Measurements from ENCODE around the gene RNF11. TPM values are rescaled to one million over a fixed set of nuclear protein-coding genes. Genes with fewer than 3 reads are reported as not detected.

RNF11 gene
- total RNA-seq, 2 donors from 2014 or later = 75.1 to 81.5 TPM

DNA sequence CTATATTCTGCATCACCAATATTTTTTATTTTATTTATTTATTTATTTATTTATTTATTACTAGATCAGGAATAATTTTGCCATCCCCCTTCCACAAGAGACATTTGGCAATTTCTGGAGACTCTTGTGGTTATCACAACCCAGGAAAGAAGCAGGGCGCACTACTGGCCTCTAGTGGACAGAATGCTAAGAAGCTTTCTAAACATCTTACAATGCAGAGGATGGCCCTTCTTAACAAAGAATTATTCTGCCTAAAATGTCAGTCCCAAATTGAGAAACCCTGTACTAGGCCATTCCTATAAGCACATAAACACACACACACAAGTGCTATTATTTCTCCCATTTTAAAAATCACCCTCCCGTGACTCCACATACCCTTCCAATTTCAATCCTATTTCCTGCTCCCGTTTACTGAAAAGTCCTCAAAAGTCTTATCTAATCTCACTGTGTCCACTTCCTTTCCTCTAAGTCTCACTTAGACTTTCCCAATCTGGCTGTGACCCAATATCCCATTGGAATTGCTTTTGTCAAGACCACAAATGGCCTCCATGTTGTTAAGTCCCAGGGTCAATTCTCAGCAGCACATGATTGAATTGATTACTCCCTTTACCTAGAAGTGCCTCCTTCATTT is 43.7 kb upstream of the RNF11 start:
- H3K27me3 ChIP-seq (replicated peaks; ENCODE audit: insufficient read depth) = no peaks in the 10 kb centered on the region
- H3K4me3 ChIP-seq = no peak overlapping the region
- WGBS = 49% methylated on average over 3 of the region's 3 CpGs
- no peak overlapping the region for H3K27ac ChIP-seq
- no peaks in the 10 kb centered on the region for H3K9me3 ChIP-seq
- no peaks in the 10 kb centered on the region for H3K4me1 ChIP-seq (replicated peaks)
- TF ChIP-seq POLR2AphosphoS5 (IDR thresholded peaks at IDR 0.05) (peak; percentile 34), CTCF (IDR thresholded peaks at IDR 0.05) (peak; percentile 31 to 60 (median 56)), POLR2A (IDR thresholded peaks at IDR 0.05) (no peak)
- peak; percentile 57 for DNase-seq (ENCODE audit: low spot score)
- no peaks in the 10 kb centered on the region for H3K36me3 ChIP-seq
- intact Hi-C loops (cut with DNase I) = loop anchor here (5.0 kb wide), 2 partner anchors 105 to 420 kb away; no protein-coding TSS in a partner anchor

DNA sequence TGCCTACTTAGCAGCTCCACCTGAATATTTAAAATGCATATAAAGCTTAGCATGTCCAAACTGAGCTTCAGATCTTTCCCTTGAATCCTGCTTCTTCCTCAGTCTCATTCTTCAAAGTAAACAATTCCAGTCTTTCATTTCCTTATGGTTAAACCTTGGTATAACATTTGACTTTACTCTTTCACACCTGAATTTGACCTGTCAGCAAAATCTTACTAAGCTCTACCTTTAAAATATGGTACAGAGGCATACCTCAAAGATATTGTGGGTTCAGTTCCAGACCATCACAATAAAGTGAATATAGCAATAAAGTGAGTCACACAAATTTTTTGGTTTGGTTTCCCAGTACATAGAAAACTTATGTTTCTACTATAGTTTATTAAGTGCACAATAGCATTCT is 42.5 kb upstream of the RNF11 start:
- intact Hi-C loops (cut with DNase I) = loop anchor here (5.0 kb wide), 2 partner anchors 104 to 421 kb away; no protein-coding TSS in a partner anchor
- Histone ChIP-seq H3K36me3 (no peaks in the 10 kb centered on the region), H3K4me3 (no peak overlapping the region), H3K4me1 (replicated peaks) (no peaks in the 10 kb centered on the region), H3K27ac (no peak overlapping the region), H3K9me3 (no peaks in the 10 kb centered on the region), H3K27me3 (replicated peaks; ENCODE audit: insufficient read depth) (no peaks in the 10 kb centered on the region)
- DNase-seq (ENCODE audit: low spot score) = no peak
- TF ChIP-seq POLR2A (IDR thresholded peaks at IDR 0.05) (no peak), POLR2AphosphoS5 (IDR thresholded peaks at IDR 0.05) (no peak), CTCF (IDR thresholded peaks at IDR 0.05) (no peak)

DNA sequence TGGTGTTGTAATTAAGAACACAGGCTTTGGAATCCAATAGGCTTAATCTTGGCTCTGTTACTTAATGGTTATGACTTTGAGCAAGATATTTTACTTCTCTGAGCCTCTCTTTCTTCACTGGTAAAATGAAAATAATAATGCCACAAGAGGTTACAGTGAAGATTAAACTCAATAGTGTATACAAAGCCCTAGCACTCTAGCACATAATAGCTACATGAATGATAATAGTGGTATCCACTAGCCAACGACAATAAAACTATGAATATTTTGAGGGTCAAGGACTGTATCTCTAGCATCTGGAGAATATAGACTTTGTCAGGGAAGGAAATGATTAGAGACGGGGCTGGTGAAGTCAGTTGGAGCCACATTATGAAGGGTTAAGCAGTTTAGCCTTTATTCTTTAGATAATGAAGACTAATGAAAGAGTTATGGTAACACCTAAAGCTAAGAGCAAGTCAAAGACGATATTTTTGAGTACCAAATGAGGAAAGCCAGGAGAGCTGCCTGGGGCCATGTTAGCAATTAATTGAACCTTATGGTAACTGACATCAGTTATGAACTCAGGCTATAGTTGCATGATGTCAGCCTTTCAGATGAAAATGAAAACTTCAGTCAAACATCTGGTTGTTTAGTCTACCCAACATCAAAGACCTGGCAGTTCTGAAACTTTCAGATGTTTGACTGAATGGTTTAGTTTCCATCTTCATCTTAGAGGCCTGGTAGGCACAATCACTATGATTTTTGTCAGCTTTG is 32.8 kb upstream of the RNF11 start:
- no peaks in the 10 kb centered on the region for H3K36me3 ChIP-seq
- no peaks in the 10 kb centered on the region for H3K9me3 ChIP-seq
- no peaks in the 10 kb centered on the region for H3K4me1 ChIP-seq (replicated peaks)
- intact Hi-C loops (cut with DNase I) = no loop called here
- no peaks in the 10 kb centered on the region for H3K27me3 ChIP-seq (replicated peaks; ENCODE audit: insufficient read depth)
- no peak overlapping the region for H3K27ac ChIP-seq
- no peak for DNase-seq (ENCODE audit: low spot score)
- TF ChIP-seq CTCF (IDR thresholded peaks at IDR 0.05) (no peak), POLR2A (IDR thresholded peaks at IDR 0.05) (no peak), POLR2AphosphoS5 (IDR thresholded peaks at IDR 0.05) (no peak)
- no peak overlapping the region for H3K4me3 ChIP-seq
- 87% methylated on average over 3 of the region's 3 CpGs for WGBS

DNA sequence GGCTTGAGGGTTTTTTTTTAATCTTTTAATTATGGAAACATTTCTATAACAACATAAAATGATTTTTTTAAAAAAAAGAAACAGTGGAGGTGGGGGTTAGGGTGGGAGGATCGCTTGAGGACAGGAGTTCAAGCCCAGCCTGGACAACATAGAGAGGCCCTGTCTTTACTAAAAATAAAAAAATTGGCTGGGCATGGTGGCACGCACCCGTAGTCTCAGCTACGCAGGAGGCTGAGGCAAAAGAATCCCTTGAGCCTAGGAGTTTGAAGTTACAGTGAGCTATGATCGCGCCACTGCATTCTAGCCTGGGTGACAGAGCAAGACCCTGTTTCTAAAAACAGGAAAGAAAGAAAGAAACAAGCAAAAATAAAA is 32.2 kb upstream of the RNF11 start:
- 96% methylated on average over 6 of the region's 6 CpGs for WGBS
- Histone ChIP-seq H3K4me1 (replicated peaks) (no peaks in the 10 kb centered on the region), H3K27ac (no peak overlapping the region), H3K27me3 (replicated peaks; ENCODE audit: insufficient read depth) (no peaks in the 10 kb centered on the region), H3K9me3 (no peaks in the 10 kb centered on the region), H3K36me3 (no peaks in the 10 kb centered on the region), H3K4me3 (no peak overlapping the region)
- TF ChIP-seq POLR2AphosphoS5 (IDR thresholded peaks at IDR 0.05) (no peak), POLR2A (IDR thresholded peaks at IDR 0.05) (no peak), CTCF (IDR thresholded peaks at IDR 0.05) (no peak)
- intact Hi-C loops (cut with DNase I) = no loop called here
- no peak for DNase-seq (ENCODE audit: low spot score)

DNA sequence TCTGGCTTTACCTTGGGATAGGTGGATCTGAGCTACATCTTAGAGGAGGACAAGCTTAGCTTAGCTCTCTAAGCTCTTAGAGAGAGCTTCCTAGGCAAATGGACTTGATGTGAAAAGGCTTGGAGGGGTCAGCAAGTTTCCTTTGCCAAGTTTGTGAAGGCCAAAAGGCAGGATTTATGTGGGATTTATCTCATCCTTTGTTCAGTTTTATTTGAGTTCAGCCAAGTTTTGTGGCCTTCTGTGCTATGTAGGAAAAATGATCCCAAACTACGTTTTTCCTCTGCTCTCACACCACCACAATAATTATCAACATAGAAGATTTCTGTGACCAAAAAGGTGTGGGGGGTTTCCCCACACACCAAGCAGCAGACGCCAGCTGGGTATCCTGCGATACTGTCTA is 26.0 kb upstream of the RNF11 start:
- 63% methylated on average over 3 of the region's 3 CpGs for WGBS
- no peaks in the 10 kb centered on the region for H3K27me3 ChIP-seq (replicated peaks; ENCODE audit: insufficient read depth)
- H3K4me3 ChIP-seq = no peak overlapping the region
- H3K9me3 ChIP-seq = no peaks in the 10 kb centered on the region
- H3K27ac ChIP-seq = no peak overlapping the region
- no peaks in the 10 kb centered on the region for H3K36me3 ChIP-seq
- DNase-seq (ENCODE audit: low spot score) = no peak
- intact Hi-C loops (cut with DNase I) = no loop called here
- no peaks in the 10 kb centered on the region for H3K4me1 ChIP-seq (replicated peaks)
- TF ChIP-seq POLR2AphosphoS5 (IDR thresholded peaks at IDR 0.05) = no peak
- no peak for TF ChIP-seq CTCF (IDR thresholded peaks at IDR 0.05)
- TF ChIP-seq POLR2A (IDR thresholded peaks at IDR 0.05) = no peak

Measured in prostate gland (tissue), 2 donors.